OCI-LY3 (cell line): ENCODE results near the gene PRADC1.

ENCODE experiments used
- H2AFZ ChIP-seq: fragments of 200-600, 300-600 bp; shearing (Covaris generic); 2 replicates; pipeline ENCODE4 v1.6.0; 2014; ENCODE audit warnings: antibody characterized with exemption, low read depth, low read length
- H3K27ac ChIP-seq: fragments of 200-600, 300-600 bp; sonication (generic); 2 replicates; pipeline ENCODE4 v1.5.1; 2014; ENCODE audit warnings: mild to moderate bottlenecking, low read length, moderate library complexity, mixed read lengths
- H3K27me3 ChIP-seq: fragments of 200-600, 300-600 bp; sonication (generic); 2 replicates; pipeline ENCODE4 v1.6.1; 2014; ENCODE audit warnings: low read depth, low read length, mixed read lengths
- H3K36me3 ChIP-seq: fragments of 200-600, 300-600 bp; sonication (generic); replicated peaks from 2 replicates; pipeline ENCODE3; 2014; ENCODE audit warnings: low read depth, low read length, mixed read lengths
- H3K4me1 ChIP-seq: fragments of 300-600, 200-600 bp; sonication (generic); 2 replicates; pipeline ENCODE4 v1.6.1; 2014; ENCODE audit warnings: low read length, mixed read lengths
- H3K4me2 ChIP-seq: fragments of 200-600, 300-600 bp; sonication (generic); 2 replicates; pipeline ENCODE4 v1.6.1; 2014; ENCODE audit warnings: low read length, mixed read lengths
- H3K4me3 ChIP-seq: fragments of 300-600, 200-600 bp; sonication (generic); 2 replicates; pipeline ENCODE4 v1.5.1; 2014; ENCODE audit warnings: antibody characterized with exemption, mild to moderate bottlenecking, low read length, moderate library complexity
- H3K79me2 ChIP-seq: fragments of 300-600, 200-600 bp; shearing (Covaris generic); 2 replicates; pipeline ENCODE4 v1.6.1; 2014; ENCODE audit warnings: mild to moderate bottlenecking, low read length, mixed read lengths
- H3K9ac ChIP-seq: fragments of 300-600, 200-600 bp; shearing (Covaris generic); 2 replicates; pipeline ENCODE4 v1.6.0; 2014; ENCODE audit warnings: mild to moderate bottlenecking, low read length, moderate library complexity
- H3K9me3 ChIP-seq: fragments of 200-600, 300-600 bp; shearing (Covaris generic); 2 replicates; pipeline ENCODE4 v1.6.1; 2014; ENCODE audit warnings: low read length, mixed read lengths; ENCODE audit not compliant: insufficient read depth
- H4K20me1 ChIP-seq: fragments of 200-600, 300-600 bp; sonication (generic); 2 replicates; pipeline ENCODE4 v1.6.1; 2016; ENCODE audit warnings: low read length, mixed read lengths; ENCODE audit not compliant: insufficient read depth
- EZH2phosphoT487 ChIP-seq: fragments of 200-600 bp; shearing (Covaris generic); IDR thresholded peaks from 2 replicates; pipeline ENCODE4 v1.6.1; 2018; ENCODE audit warnings: antibody characterized with exemption, mixed run types, low read depth
- TF ChIP-seq, protein P1 (sequence below): fragments of 200-600, 300-600 bp; sonication (generic); IDR thresholded peaks from 2 replicates; pipeline ENCODE4 v1.5.1; 2014; ENCODE audit warnings: antibody characterized with exemption, low read length, low read depth

Gene PRADC1

DNA sequence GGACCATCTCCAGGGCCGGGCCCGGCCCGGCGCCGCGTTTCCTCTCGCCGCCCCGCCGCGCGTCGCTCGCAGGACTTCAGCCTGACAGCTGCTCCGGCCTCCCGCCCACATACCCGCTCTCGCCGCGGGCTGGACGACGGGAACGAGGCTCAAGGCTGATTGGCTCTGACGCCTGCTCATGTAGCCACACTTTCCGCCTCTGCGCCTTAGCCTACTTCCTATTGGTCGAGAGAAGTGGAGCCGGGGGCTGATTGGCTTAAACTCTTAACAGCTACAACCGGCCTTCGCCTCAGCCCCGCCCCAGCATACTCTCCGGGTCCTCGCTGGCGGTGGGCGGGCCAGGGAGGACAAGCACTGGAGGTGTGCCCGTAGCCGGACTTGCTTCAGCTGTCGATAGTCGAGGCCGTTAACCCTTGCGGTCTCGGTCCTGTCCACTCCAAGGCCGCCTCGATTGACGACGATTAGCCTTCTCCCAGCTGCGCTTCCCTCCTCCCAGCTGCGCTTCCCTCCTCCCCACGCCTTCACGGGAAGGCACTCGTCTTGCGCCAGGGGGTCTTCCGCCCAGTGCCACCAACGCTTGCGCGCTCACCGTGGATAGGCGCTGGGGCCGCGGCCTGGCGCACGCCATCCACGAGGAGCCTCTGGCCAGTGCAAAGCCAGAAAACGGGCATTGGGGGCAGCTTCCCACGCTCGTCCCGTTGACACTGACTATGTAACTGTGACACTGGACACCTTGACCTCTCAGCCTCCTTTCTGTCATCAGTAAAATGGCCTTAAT, at the start of gene PRADC1:
Gene PRADC1, minus strand, starts transcription at position 86 of the 778 bp plus-strand sequence. Its CDS starts 79 bp downstream, at position 7.
- peak within 1 kb of the TSS; percentile 41 for H3K27ac ChIP-seq
- H3K9me3 ChIP-seq, result no peaks in the 10 kb centered on the region
- H3K4me3 ChIP-seq, result peak within 1 kb of the TSS; percentile 99
- peak within 1 kb of the TSS; percentile 98 for H2AFZ ChIP-seq
- H3K36me3 ChIP-seq, result peaks cover 9% of the 10 kb centered on the region
- TF ChIP-seq, protein P1, sequence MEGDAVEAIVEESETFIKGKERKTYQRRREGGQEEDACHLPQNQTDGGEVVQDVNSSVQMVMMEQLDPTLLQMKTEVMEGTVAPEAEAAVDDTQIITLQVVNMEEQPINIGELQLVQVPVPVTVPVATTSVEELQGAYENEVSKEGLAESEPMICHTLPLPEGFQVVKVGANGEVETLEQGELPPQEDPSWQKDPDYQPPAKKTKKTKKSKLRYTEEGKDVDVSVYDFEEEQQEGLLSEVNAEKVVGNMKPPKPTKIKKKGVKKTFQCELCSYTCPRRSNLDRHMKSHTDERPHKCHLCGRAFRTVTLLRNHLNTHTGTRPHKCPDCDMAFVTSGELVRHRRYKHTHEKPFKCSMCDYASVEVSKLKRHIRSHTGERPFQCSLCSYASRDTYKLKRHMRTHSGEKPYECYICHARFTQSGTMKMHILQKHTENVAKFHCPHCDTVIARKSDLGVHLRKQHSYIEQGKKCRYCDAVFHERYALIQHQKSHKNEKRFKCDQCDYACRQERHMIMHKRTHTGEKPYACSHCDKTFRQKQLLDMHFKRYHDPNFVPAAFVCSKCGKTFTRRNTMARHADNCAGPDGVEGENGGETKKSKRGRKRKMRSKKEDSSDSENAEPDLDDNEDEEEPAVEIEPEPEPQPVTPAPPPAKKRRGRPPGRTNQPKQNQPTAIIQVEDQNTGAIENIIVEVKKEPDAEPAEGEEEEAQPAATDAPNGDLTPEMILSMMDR, result no peak
- TF ChIP-seq EZH2phosphoT487, result no peak
- H3K9ac ChIP-seq, result peak within 1 kb of the TSS; percentile 72
- peaks cover 36% of the 10 kb centered on the region for H4K20me1 ChIP-seq
- H3K79me2 ChIP-seq, result peaks cover 43% of the 10 kb centered on the region
- H3K4me1 ChIP-seq, result peaks cover 18% of the 10 kb centered on the region
- H3K4me2 ChIP-seq, result peak within 1 kb of the TSS; percentile 97
- H3K27me3 ChIP-seq, result no peaks in the 10 kb centered on the region

DNA sequence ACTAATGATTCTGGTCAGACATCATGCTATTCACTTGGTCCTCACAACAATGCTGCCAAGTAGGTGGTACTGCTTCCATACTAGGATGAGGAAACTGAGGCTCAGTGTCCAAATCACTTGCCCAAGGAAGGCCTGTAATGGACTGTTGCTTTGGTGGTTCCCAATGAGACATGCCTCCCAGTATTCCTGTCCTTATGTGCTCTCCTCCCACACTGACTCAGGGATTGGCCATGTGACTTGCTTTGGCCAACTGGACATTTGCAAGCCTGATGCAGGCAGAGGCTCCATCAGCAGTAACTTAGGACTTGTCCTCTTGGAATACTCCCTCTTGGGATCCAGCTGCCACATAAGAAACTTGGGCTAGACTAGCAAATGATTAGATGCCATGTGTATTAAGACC, 48.2 kb upstream of the PRADC1 start:
- Histone ChIP-seq H3K27ac (no peak overlapping the region), H3K4me1 (peaks cover 23% of the 10 kb centered on the region), H3K79me2 (peaks cover 81% of the 10 kb centered on the region), H3K36me3 (peaks cover 43% of the 10 kb centered on the region), H3K9ac (no peak overlapping the region), H4K20me1 (peaks cover 62% of the 10 kb centered on the region), H2AFZ (no peak overlapping the region), H3K4me2 (no peak overlapping the region), H3K27me3 (no peaks in the 10 kb centered on the region), H3K4me3 (no peak overlapping the region), H3K9me3 (no peaks in the 10 kb centered on the region)
- TF ChIP-seq, protein P1, result no peak
- no peak for TF ChIP-seq EZH2phosphoT487

GRCh38 chr2:73279852-73280251, 46.8 kb upstream of the PRADC1 start:
- peaks cover 62% of the 10 kb centered on the region for H4K20me1 ChIP-seq

DNA sequence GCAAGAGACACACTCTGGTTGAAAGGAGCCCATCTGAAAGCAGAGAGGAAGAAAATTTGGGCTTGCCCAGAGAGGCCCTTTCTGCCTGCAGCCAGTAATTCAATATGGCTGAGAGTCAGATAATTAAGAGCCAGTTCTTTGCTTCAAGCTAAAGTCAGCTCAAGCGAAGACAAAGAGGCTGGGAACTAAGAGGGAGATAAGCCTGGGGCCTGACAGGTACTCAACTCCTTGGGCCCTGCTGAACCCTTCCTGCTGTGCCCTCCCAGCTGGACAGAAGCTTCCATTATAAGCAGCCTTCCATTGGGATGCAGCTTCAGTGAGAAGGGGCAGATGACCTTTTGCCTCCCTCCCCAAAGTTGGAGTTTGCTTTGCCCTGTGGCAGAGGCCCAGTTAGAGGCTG, 39.2 kb upstream of the PRADC1 start:
- Histone ChIP-seq H3K79me2 (peaks cover 100% of the 10 kb centered on the region), H3K9me3 (no peaks in the 10 kb centered on the region), H3K27me3 (no peaks in the 10 kb centered on the region)

More at GRCh38 chr2:73279852-73280251, 46.8 kb upstream of the PRADC1 start:
- Histone ChIP-seq H3K36me3 (peaks cover 43% of the 10 kb centered on the region), H3K9ac (no peak overlapping the region), H2AFZ (no peak overlapping the region), H3K79me2 (peaks cover 95% of the 10 kb centered on the region), H3K4me2 (no peak overlapping the region), H3K9me3 (no peaks in the 10 kb centered on the region), H3K27me3 (no peaks in the 10 kb centered on the region), H3K27ac (no peak overlapping the region), H3K4me1 (peaks cover 10% of the 10 kb centered on the region), H3K4me3 (no peak overlapping the region)
- no peak for TF ChIP-seq EZH2phosphoT487
- TF ChIP-seq, protein P1, result no peak

More for the DNA sequence above, 39.2 kb upstream of the PRADC1 start:
- Histone ChIP-seq H3K4me3 (no peak overlapping the region), H3K4me2 (no peak overlapping the region), H3K36me3 (peaks cover 25% of the 10 kb centered on the region), H2AFZ (no peak overlapping the region), H3K4me1 (no peaks in the 10 kb centered on the region), H4K20me1 (peaks cover 56% of the 10 kb centered on the region), H3K9ac (no peak overlapping the region), H3K27ac (no peak overlapping the region)
- TF ChIP-seq, protein P1, result no peak
- TF ChIP-seq EZH2phosphoT487, result no peak
